Putamen (tissue), 1 donor: Measurements from ENCODE around the gene IL21R.

Experiments used
- DNase-seq: peaks from one replicate; pipeline ENCODE4 v3.0.0-alpha.2; 2016; ENCODE audit warnings: low spot score

The IL21R gene

DNA sequence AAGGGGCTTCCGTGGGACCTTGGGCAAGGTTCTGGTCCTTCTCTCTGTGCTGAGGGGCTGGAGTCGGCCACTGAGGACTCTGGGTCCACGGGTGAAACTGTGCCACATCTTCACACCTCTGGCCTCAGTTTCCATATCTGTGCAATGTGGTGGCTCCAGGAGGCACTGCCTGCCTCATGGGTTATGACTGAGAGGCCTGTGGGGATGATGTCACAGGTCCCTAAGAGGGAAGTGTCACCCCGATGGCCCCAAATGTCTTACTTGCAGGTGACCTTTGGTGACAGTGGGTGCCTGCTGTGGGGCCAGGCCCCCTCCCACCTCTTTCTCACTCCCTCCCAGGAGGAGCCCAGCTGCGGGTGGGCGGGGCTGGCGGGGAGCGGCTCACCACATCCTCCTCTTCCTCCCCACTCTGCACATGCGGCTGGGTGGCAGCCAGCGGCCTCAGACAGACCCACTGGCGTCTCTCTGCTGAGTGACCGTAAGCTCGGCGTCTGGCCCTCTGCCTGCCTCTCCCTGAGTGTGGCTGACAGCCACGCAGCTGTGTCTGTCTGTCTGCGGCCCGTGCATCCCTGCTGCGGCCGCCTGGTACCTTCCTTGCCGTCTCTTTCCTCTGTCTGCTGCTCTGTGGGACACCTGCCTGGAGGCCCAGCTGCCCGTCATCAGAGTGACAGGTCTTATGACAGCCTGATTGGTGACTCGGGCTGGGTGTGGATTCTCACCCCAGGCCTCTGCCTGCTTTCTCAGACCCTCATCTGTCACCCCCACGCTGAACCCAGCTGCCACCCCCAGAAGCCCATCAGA is at the start of gene IL21R:
IL21R (plus strand) TSS at position 407 of the 801 bp plus-strand sequence. CDS start 27,898 bp downstream, outside the sequence.
- no peak for DNase-seq

DNA sequence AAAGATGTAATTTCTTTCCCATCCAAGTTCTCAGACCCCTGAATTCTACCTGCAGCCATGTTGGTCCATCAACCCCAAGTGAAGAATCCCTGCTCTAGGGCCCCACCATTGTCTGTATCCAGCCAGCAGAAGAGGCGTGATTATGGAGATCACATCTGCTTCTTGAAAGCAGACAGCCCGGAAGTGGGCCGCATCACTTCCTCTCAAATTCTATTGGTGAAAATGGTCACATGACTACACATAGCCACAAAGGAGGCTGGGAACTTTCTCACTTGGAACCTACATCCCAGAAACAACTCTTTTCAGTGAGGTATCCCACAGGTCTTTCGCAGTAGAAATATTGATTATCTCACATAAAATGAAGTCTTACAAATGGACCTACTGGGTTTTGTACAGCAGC is 48.1 kb upstream of the IL21R start:
- DNase-seq = no peak

GRCh38 chr16:27355610-27356009 is 46.4 kb upstream of the IL21R start:
- DNase-seq = no peak

GRCh38 chr16:27356794-27357193 is 45.2 kb upstream of the IL21R start:
- DNase-seq = no peak

DNA sequence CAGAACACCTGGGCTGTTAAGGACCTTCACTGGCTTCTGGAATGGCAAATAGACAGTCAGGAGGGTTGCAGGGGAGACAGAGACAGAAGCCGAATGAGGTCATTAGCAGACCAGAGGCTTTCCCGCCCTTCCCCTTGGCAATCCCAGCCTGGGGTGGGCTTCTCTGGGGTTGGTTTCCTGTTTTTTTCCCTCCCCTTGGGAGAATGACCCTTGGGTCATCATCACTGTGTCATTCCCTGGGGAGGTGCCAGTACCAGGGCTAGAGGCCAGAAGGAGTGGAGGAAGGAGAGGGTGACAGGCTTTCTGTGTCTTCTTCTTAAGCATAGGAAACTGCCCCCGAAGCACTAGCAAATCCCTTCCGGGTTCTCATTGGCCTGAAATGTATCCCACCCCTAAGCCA is 42.9 kb upstream of the IL21R start:
- no peak for DNase-seq

GRCh38 chr16:27359615-27360014 is 42.4 kb upstream of the IL21R start:
- DNase-seq = no peak

- no peak for DNase-seq
These were observed 40.0 kb upstream of the IL21R start for GRCh38 chr16:27361987-27362386.

GRCh38 chr16:27362570-27363245 is 39.3 kb upstream of the IL21R start:
- DNase-seq = no peak

DNA sequence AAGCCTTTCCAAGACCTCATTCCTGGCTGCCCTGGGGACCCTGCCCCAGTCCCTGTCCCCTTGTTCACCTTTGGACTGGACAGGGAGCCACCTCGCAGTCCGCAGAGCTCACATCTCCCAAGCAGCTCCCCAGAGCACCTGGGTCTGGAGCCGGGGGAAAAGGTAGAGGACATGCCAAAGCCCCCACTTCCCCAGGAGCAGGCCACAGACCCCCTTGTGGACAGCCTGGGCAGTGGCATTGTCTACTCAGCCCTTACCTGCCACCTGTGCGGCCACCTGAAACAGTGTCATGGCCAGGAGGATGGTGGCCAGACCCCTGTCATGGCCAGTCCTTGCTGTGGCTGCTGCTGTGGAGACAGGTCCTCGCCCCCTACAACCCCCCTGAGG is 38.7 kb upstream of the IL21R start:
- no peak for DNase-seq

- no peak for DNase-seq
These were observed 38.2 kb upstream of the IL21R start for GRCh38 chr16:27363797-27364196.

DNA sequence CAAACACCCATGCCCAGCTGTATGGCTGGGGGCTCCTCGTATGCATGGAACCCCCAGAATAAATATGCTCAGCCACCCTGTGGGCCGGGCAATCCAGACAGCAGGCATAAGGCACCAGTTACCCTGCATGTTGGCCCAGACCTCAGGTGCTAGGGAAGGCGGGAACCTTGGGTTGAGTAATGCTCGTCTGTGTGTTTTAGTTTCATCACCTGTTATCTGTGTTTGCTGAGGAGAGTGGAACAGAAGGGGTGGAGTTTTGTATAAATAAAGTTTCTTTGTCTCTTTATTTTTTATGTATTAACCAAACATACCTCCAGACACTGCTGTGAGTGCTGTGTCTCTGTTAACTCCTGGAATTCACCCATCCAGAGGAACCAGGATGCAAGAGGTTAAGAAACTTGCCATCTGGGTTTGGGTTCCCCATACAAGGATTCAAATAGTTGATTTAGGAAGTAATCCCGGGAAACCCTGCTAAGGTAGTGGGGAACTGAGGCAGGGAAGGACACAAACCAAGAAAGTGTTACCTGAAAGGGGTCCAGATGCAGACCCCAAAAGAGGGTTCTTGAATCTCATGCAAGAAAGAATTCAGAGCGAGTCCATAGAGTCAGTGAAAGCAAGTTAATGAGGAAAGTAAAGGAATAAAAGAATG is 37.4 kb upstream of the IL21R start:
- DNase-seq = no peak

GRCh38 chr16:27365142-27366089 is 36.6 kb upstream of the IL21R start:
- no peak for DNase-seq

- no peak for DNase-seq
These were observed 35.1 kb upstream of the IL21R start for GRCh38 chr16:27366687-27367460.

DNA sequence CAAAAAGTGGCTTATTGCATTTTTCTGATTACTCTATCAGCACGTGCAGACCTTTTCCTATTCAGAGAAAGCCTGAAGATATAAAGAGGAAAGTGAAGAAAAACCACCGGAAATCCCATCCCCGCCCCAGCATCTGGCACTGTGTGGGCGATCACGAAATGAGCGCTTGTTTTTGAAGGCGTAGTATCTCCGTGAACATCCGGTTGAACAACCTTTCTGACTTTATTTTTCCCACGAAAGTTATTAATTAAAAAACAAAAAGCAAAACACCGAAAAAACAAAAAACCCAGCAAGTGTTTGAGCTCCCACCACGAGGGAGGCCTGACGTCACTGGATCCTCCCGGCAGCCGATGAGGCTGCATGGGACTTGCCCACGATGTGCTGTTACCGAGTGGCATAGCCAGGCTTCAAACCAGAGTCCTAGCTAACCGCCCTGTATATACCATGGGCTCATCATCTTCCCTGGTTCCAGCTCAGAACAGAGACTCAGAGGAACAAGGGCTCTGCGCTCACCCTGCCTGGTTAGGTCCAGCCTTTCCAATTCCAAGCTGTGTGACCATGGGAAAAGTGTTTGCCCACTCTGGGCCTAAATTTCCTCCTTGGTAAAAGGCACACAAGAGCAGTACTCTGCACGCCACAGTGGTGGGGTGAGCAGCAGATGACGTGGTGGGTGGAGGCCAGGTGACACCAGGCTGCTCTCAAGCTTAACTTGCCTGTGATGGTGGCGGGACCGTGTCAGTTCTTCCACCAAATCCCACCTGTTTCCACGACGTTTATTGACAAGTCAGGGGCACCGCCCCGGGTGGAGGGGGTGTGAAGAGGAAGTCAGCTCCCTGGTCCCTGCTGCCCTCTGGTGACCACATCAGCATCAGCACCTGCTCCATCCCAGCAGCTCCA is 34.3 kb upstream of the IL21R start:
- DNase-seq = peak; percentile 31

DNA sequence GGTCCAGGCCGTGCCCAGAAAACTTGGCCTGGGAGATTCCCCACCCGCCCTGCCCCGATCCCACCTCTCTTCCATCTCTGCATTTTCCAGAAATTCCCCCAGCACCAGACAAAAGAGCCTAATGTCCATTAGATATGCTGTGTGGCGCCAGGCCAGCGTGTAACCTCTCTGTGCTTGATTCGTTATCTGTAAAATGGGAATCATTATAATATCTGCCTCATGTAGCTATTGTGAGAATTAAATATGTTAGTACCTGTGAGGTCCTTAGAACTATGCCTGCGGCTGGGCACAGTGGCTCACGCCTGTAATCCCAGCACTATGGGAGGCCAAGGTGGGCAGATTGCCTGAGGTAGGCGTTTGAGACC is 33.6 kb upstream of the IL21R start:
- DNase-seq = no peak

DNA sequence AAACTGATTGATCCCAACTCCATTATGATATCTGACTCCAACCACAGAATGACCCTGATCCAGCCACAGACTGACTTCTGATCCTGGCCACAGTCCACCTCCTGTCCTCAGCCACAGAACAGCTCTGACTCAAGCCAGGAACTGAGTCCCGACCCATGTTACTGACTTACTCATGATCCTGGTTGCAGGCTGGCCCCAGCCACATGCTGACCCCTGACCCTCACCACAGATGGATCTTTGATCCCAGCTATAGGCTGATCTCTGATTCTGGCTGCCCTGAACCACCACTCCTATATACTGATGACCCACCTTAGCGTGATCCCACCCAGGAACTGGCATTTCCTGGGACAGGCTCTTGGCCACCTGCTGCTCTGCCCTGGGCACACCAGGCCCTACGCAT is 32.2 kb upstream of the IL21R start:
- DNase-seq = no peak

GRCh38 chr16:27370318-27370717 is 31.7 kb upstream of the IL21R start:
- DNase-seq = no peak

DNA sequence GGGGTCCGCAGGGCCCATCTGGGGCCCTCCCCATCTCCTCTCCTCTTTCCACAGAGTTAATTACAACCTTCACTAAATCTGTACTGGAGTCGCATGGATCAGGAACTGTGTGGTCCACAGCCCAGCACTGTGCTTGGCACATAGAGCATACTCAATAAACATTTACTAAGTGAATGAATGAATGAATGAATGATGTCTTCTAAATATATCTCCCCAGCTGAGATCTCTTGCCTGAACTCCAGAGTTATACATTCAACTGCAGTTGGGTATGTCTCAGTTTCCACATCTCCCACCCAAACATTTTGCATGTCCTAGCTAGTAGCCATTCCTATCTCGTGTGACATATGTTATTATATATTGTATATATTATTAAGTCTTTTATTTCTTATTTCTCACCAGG is 28.7 kb upstream of the IL21R start:
- DNase-seq = no peak

- peak; percentile 18 for DNase-seq
These were observed 27.7 kb upstream of the IL21R start for GRCh38 chr16:27374221-27374803.
